IMR-90 (cell line): ENCODE measurements around the gene HBEGF.

Experiments used
- CEBPB ChIP-seq: IDR thresholded peaks from 2 replicates; pipeline ENCODE4 v1.6.1; 2012; ENCODE audit warnings: low read depth, low read length, improper control_type of control experiment
- CTCF ChIP-seq: conservative IDR thresholded peaks from 2 replicates; pipeline ENCODE4 v1.5.1; 2012; ENCODE audit warnings: mild to moderate bottlenecking, low read depth, low read length, improper control_type of control experiment
- ELK1 ChIP-seq: fragments of 150-350 bp; IDR thresholded peaks from 2 replicates; pipeline ENCODE4 v1.6.1; 2016; ENCODE audit warnings: low read depth, mild to moderate bottlenecking, low read length, moderate library complexity, borderline replicate concordance
- MAFK ChIP-seq: IDR thresholded peaks from 2 replicates; pipeline ENCODE4 v1.6.1; 2012; ENCODE audit warnings: low read depth, low read length, improper control_type of control experiment
- MAZ ChIP-seq: IDR thresholded peaks from 2 replicates; pipeline ENCODE4 v1.6.1; 2012; ENCODE audit warnings: low read depth, mild to moderate bottlenecking, low read length, improper control_type of control experiment, moderate library complexity, borderline replicate concordance
- MXI1 ChIP-seq: IDR thresholded peaks from 2 replicates; pipeline ENCODE4 v1.6.1; 2012; ENCODE audit warnings: low read depth, mild to moderate bottlenecking, low read length, moderate library complexity, borderline replicate concordance
- NFE2L2 ChIP-seq: fragments of 150-350 bp; IDR thresholded peaks from 2 replicates; pipeline ENCODE4 v1.6.1; 2016; ENCODE audit warnings: low read depth, mild to moderate bottlenecking, low read length
- POLR2A ChIP-seq: IDR thresholded peaks from 2 replicates; pipeline ENCODE4 v1.6.1; 2012; ENCODE audit warnings: mild to moderate bottlenecking, low read depth, low read length
- RAD21 ChIP-seq: IDR thresholded peaks from 2 replicates; pipeline ENCODE4 v1.6.1; 2012; ENCODE audit warnings: low read length, improper control_type of control experiment
- RFX5 ChIP-seq: IDR thresholded peaks from 2 replicates; pipeline ENCODE4 v1.8.0; 2012; ENCODE audit warnings: low read depth, mild to moderate bottlenecking, low read length, moderate library complexity
- SMC3 ChIP-seq: fragments of 150-350 bp; IDR thresholded peaks from 2 replicates; pipeline ENCODE4 v1.6.1; 2016; ENCODE audit warnings: low read depth, mild to moderate bottlenecking, antibody characterized with exemption, low read length, moderate library complexity

- TF ChIP-seq SMC3 (no peak), NFE2L2 (no peak), CTCF (no peak), CEBPB (peak; percentile 69), POLR2A (no peak), RFX5 (no peak), RAD21 (no peak), MAZ (no peak), ELK1 (no peak), MXI1 (no peak), MAFK (no peak)
Observed at GRCh38 chr5:140287801-140288521, 58.4 kb downstream of the HBEGF start.
